GM20431 (cell line): ENCODE data around the gene PLSCR5.

Experiments
- in situ Hi-C: fragments of 300-500 bp; cut with MseI, MboI; formaldehyde crosslinking; loops from one replicate; pipeline ENCODE4 v1.15.0; 2020; ENCODE audit warnings: low sequenced_read_pairs; ENCODE audit not compliant: unreplicated experiment

PLSCR5 gene

DNA sequence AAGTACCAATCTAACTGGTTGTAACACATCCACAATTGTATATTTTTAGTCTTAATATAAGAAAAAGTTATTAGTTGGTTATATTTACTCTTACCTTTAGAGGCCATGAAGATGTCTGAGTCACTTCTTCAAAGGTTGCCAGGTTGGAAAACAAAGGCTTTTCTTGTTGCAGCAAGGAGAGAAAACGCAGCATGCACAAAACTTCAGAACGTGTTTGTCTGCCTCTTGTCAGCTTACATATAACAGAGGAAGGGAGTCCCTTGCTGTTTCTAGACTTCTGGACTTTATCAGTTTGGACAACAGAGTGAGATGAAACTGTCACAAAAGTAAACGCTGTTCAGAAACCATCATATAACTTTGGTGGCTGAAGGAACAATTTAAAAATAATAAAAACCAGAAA, at the start of gene PLSCR5:
Gene PLSCR5, minus strand, starts transcription at position 241 of the 400 bp plus-strand sequence. Its CDS starts 134 bp downstream, at position 107.
- in situ Hi-C loops: no loop called here

- in situ Hi-C loops: no loop called here
Observed at GRCh38 chr3:146653978-146654377, 48.8 kb upstream of the PLSCR5 start.

DNA sequence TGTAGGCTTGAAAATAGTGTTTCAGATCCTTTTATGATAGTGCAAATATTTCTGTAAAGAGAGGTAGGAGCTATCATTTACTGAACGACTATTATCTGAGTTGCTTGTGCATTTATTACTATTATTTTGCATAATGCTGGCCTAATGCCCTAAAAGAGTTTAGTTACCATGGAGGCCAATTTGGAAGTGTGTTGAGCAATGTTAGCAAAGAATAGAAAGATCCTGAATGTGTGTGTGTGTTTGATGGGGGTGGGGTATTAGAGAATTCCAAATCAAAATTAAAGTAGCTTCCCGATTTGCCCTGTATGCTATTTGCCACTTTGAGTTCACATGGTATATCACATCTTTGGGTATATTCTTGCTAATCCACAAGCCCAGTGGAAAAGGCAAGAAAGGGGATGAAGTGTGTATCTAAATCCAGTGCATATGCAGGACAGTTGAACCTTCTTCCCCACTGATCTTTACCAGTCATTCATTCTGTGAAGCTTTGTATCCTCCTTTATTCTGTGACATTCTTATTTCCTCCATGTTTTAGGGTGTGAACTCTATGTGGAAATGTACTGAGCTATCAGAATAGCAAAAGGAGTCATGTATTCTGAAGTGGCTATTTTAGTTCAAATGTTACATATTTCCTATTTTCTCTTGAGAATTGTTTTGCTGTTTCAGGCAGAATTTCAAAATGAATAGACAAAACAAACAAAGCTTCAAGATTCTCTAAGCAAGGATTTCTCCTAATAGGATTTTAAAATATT, 45.7 kb upstream of the PLSCR5 start:
- in situ Hi-C loops: no loop called here

GRCh38 chr3:146646261-146646660, 41.1 kb upstream of the PLSCR5 start:
- in situ Hi-C loops: no loop called here

GRCh38 chr3:146640955-146641867, 36.1 kb upstream of the PLSCR5 start:
- in situ Hi-C loops: no loop called here

DNA sequence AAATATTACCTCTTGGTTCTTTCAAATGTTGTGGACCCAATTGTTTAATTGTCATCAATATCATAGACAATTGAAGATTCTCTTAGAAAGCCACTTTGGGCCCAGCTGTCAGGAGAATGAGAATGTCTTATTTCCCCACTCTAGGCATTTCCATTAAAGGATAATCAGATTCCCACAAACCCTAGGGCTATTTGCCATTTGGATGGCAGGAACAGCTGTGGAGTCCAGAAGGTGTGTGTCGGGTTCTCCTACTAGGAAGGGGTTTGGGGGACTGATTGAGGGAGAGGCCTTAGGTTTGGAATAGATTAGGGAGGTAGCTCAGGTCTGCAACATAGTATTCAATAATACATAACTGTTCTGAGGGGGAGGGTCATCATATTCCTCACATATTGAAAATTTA, 35.2 kb upstream of the PLSCR5 start:
- in situ Hi-C loops: no loop called here

DNA sequence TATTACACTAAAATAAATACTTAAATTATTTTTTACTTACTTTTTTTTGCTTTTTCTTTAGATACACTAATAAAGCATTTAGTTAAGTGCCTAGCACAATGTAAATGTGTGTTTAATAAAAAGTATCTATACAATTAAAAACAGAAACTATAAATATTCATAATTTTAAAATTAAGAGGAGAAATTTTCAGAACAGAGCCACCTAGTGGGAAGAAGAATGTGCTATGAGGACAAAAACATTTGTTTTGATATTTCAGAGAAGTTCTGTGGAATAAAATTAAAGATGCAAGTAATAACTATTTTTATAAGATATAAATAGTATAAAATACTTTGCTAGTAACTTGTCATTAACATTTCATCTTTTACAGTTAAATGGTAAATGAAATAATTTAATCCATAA, 33.6 kb upstream of the PLSCR5 start:
- in situ Hi-C loops: no loop called here

DNA sequence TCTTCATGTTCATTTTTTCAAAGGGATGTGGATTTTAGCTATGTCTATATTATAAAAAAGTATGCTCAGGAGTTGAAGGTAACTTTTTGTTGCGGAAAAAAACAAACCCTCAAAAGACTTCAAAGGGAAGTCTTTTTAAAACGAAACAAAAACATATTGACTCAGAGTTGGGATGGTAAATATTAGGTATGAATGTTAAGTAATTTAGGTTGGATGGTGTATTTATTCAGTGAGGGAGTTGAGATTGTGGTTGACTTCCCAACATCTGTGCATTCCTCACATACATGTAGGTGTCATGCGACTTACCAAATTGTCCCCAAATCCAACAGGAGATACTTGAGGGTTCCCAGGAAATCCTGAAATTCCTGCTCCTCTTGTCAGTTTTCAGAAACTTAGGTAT, 32.7 kb upstream of the PLSCR5 start:
- in situ Hi-C loops: no loop called here

GRCh38 chr3:146636881-146637280, 31.7 kb upstream of the PLSCR5 start:
- in situ Hi-C loops: no loop called here

- in situ Hi-C loops: no loop called here
Observed at GRCh38 chr3:146634346-146634745, 29.2 kb upstream of the PLSCR5 start.

- in situ Hi-C loops: no loop called here
Observed at GRCh38 chr3:146628671-146629070, 23.5 kb upstream of the PLSCR5 start.

DNA sequence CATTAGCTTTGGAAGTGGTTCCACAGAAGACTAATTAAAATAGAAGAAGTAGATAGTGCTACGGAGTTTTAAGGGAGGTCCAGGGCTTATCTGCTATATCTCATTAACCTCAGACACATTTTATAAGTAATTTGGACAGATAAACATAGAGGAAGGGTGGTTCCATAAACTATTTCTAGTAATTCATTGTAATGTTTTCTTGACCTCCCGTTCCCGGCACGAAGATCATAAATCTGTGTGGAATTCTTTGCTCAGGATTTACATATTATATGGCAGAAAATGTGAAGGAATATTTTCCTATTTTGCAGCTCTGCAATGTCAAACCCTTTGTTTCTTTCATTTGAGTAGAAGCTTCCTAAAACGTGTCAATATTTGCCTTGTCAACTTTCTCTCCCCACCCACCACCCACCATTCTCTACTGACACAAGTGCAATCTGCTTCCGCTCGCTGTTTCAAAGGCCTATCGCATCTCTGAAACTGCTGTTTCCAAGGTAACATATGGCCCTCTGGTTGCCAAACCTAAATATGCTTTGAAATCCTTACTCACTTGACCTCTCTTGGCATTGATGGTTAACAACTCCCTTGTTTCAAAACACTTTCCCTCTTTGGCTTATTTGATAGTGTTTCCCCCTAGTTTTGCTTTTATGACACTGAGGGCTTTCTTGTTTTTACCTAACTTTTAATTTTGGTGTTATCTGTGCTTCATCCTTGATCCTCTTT, 21.4 kb upstream of the PLSCR5 start:
- in situ Hi-C loops: no loop called here

DNA sequence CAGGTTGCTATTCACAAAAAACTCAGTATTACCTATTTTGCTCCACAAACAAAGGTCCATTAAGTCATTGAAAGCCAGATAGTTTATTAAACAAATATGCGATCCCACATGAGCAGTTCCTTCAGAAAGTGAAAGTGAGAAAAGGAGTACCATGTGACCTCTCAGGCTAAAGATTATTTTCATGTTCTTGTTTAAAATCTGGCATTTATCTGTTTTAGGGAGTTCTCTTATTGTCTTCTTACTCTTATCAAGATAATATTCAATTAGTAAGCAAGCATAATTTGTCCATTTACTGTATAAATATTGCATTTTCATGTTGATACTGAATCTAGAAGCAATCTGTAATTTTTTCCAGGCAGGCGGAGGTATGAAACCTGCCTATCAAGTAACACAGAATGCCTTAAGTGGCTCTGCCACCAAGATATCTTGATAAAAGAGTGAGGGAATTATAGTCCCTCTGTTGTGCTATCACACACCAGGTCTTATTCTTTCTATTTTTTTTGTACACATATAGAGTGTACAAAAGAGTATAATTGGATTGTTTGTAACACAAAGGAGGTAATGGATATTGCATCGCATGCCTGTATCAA, 20.1 kb upstream of the PLSCR5 start:
- in situ Hi-C loops: no loop called here

DNA sequence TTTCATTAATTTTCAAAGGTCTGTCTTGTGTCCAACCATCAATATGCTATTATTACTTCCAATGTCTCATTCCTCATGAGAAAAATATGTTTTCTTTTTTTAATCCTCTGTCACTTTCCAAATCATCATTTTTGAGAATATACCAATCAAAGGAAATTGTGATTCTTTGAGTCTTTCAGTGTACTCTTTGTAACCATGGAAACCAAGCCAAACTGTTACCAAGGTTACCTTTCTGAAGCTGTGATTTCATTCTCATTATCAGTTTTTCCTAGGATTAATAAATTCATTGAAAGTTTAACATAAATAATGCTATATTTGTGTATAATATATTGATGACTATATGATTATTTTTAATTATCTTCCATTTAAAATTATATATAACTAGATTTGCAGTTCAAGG, 16.6 kb upstream of the PLSCR5 start:
- in situ Hi-C loops: no loop called here

DNA sequence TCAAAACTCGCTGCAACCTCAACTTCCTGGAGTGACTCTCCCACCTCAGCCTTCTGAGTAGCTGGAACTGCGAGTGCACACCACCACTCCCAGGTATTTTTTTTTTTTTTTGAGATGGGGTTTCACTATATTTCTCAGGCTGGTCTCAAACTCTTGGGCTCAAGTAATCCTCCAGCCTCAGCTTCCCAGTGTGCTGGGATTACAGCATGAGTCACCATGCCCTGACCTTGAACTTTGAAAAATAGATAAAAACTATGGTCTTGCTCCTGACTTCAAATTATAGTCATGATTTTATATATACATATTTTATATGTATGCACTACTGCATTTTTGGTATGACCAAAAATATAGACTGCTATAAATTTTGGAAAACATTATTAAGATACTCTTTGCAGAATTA, 6.9 kb upstream of the PLSCR5 start:
- in situ Hi-C loops: no loop called here

DNA sequence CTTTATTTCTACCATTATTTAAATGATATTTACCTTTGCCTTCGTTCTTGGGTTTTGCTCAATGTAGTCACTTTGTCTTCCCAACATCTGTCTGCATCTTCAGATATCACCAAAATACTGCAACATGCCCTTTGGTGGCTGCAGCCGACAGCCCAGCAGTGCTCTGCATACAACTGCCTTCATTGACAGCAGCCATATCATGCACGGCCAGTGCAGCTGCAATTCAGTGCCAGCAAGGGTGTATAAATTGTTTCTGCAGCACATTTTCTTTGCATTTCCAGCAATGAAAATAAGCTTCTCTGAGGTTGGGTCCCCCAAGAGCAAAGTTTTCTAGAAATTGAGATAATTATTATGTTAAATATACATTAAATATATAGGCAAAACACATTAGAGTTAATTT, 6.0 kb upstream of the PLSCR5 start:
- in situ Hi-C loops: no loop called here

DNA sequence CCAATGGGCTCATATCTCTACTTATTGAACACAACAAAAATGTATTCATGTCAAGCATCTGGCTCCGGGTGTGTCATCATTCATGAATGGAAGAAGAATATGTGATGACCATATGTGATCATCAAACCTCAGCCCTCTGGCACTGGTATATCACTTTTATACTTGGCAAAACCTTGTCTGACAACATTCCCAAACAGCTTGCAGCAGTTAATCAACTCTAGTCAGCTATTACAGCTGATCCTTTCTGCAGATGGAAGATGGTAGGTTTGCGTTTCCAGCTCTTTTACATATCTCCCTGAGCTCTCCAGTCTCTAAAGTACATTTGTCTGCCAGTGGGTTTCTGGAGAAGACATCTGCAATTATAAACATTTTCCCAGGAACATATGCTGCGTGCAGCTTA, 6.6 kb downstream of the PLSCR5 start:
- in situ Hi-C loops: no loop called here

GRCh38 chr3:146594843-146595482, 10.2 kb downstream of the PLSCR5 start:
- in situ Hi-C loops: no loop called here

DNA sequence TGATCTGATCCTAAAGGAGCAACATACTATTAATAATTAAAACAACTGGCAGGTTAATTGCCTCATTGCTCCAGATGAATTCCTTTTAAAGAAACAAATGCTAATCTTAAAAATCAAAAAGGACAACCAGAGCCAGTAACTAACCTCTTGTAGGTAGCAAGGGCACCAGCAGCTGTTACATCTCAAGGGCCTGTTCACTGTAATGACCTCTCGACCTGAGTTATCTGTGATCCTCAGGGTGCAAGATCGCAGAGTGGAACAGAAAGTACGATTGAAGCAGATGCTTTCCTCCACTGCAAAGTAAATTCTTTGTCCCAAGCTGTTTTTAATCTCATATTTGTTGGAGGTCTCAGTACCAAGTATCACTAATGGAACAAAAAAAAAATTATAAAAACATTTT, 11.4 kb downstream of the PLSCR5 start:
- in situ Hi-C loops: no loop called here

DNA sequence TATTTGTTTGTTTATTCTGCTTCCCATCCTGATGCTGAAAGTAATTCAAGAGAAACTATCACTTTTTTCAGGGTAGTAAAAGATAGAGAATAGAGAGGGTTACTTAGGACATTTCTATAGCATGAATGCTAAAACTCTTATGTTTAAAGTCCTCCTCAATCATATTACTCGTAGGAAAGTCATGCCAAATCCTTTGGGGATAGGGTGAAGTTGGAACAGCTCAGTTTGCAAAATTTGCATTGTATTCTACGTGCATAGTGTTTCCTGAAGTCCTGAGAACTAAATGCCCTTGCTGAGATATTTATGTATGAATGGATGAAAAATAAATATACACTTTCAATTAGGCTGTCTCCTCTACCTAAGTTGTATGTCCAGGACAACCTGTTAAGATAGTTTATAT, 14.6 kb downstream of the PLSCR5 start:
- in situ Hi-C loops: no loop called here
